Astrocyte (in vitro differentiated cells and primary cell): ENCODE measurements around the gene MYO16. TPM values are rescaled to one million over a fixed set of nuclear protein-coding genes. Genes with fewer than 3 reads are reported as not detected.

Source experiments
- DNase-seq: peaks from one replicate; pipeline ENCODE4 v3.0.0-alpha.2; 2010; ENCODE audit warnings: low read depth
- FAIRE-seq: peaks from 2 replicates; lab custom pipeline; 2011; peaks lifted over from hg19 to GRCh38; lab: Jason Lieb, UNC
- H2AFZ ChIP-seq: 2 replicates; pipeline ENCODE4 v1.6.0; 2012; ENCODE audit warnings: low read depth, low read length, inconsistent platforms
- H3K27ac ChIP-seq: 2 replicates; pipeline ENCODE4 v1.5.1; 2011; ENCODE audit warnings: low read depth, low read length, inconsistent platforms
- H3K27me3 ChIP-seq: 2 replicates; pipeline ENCODE4 v1.6.0; 2011; ENCODE audit warnings: low read length, inconsistent platforms; ENCODE audit not compliant: insufficient read depth
- H3K36me3 ChIP-seq: 2 replicates; pipeline ENCODE4 v1.5.1; 2011; ENCODE audit warnings: low read length, inconsistent platforms; ENCODE audit not compliant: insufficient read depth
- H3K4me1 ChIP-seq: 2 replicates; pipeline ENCODE4 v1.5.1; 2011; ENCODE audit warnings: low read length, inconsistent platforms; ENCODE audit not compliant: insufficient read depth
- H3K4me2 ChIP-seq: 2 replicates; pipeline ENCODE4 v1.6.0; 2012; ENCODE audit warnings: low read length, inconsistent platforms
- H3K4me3 ChIP-seq: 2 replicates; pipeline ENCODE4 v1.5.1; 2011; ENCODE audit warnings: low read depth, mild to moderate bottlenecking, low read length, inconsistent platforms; ENCODE audit not compliant: insufficient read depth
- H3K79me2 ChIP-seq: 2 replicates; pipeline ENCODE4 v1.6.0; 2012; ENCODE audit warnings: mild to moderate bottlenecking, low read length, inconsistent platforms; ENCODE audit not compliant: insufficient read depth
- H3K9ac ChIP-seq: 2 replicates; pipeline ENCODE4 v1.6.0; 2012; ENCODE audit warnings: mild to moderate bottlenecking, low read length, inconsistent platforms
- H3K9me3 ChIP-seq: 2 replicates; pipeline ENCODE4 v1.5.1; 2012; ENCODE audit warnings: low read depth, mild to moderate bottlenecking, low read length, inconsistent platforms; ENCODE audit not compliant: insufficient read depth
- H4K20me1 ChIP-seq: 2 replicates; pipeline ENCODE4 v1.6.0; 2012; ENCODE audit warnings: low read length, inconsistent platforms; ENCODE audit not compliant: insufficient read depth
- H3K27ac Mint-ChIP-seq: one replicate; pipeline ENCODE4 v1.8.0; 2021; ENCODE audit warnings: mild to moderate bottlenecking, mixed read lengths; ENCODE audit not compliant: unreplicated experiment
- H3K27me3 Mint-ChIP-seq: one replicate; pipeline ENCODE4 v1.8.0; 2021; ENCODE audit warnings: low read depth, mixed read lengths; ENCODE audit not compliant: unreplicated experiment
- H3K36me3 Mint-ChIP-seq: one replicate; pipeline ENCODE4 v1.8.0; 2021; ENCODE audit warnings: low read depth, mixed read lengths; ENCODE audit not compliant: unreplicated experiment
- H3K4me1 Mint-ChIP-seq: one replicate; pipeline ENCODE4 v1.8.0; 2021; ENCODE audit warnings: low read depth, mixed read lengths; ENCODE audit not compliant: unreplicated experiment
- H3K4me3 Mint-ChIP-seq: one replicate; pipeline ENCODE4 v1.8.0; 2021; ENCODE audit warnings: mild to moderate bottlenecking, moderate library complexity, mixed read lengths; ENCODE audit not compliant: unreplicated experiment
- H3K9me3 Mint-ChIP-seq: one replicate; pipeline ENCODE4 v1.8.0; 2021; ENCODE audit warnings: mild to moderate bottlenecking, mixed read lengths; ENCODE audit not compliant: unreplicated experiment
- CTCF ChIP-seq: IDR thresholded peaks from 2 replicates; pipeline ENCODE4 v1.5.1; 2011; ENCODE audit warnings: low read depth, mild to moderate bottlenecking, inconsistent platforms, low read length, moderate library complexity; ENCODE audit not compliant: insufficient read depth
- EZH2 ChIP-seq: IDR thresholded peaks from 2 replicates; pipeline ENCODE4 v1.6.1; 2012; ENCODE audit warnings: mild to moderate bottlenecking, low read length, inconsistent platforms; ENCODE audit not compliant: insufficient read depth
- total RNA-seq: library from RNA; stranded (reverse); gene quantifications from 2 replicates; pipeline ENCODE4 v1.2.1, GENCODE V29; 2021

The MYO16 gene
- total RNA-seq, 1 donor from 2014 or later = 0.14 TPM

GRCh38 chr13:108980237-108980636, 350.8 kb downstream of the MYO16 start:
- FAIRE-seq (no peak), DNase-seq (no peak)
- H3K27me3 Mint-ChIP-seq = no peaks in the 10 kb centered on the region
- Histone ChIP-seq H3K36me3 (no peaks in the 10 kb centered on the region), H3K27ac (no peak overlapping the region), H3K9ac (no peak overlapping the region), H2AFZ (no peak overlapping the region), H3K4me2 (peak overlapping the region; percentile 21), H3K27me3 (no peaks in the 10 kb centered on the region), H3K4me3 (no peak overlapping the region), H3K4me1 (peaks cover 6% of the 10 kb centered on the region), H4K20me1 (no peaks in the 10 kb centered on the region), H3K9me3 (no peaks in the 10 kb centered on the region), H3K79me2 (no peaks in the 10 kb centered on the region)
- TF ChIP-seq EZH2 (no peak), CTCF (no peak)
- H3K4me1 Mint-ChIP-seq = no peaks in the 10 kb centered on the region
- no peak overlapping the region for H3K4me3 Mint-ChIP-seq
- no peaks in the 10 kb centered on the region for H3K36me3 Mint-ChIP-seq
- peaks cover 3% of the 10 kb centered on the region for H3K9me3 Mint-ChIP-seq
- no peak overlapping the region for H3K27ac Mint-ChIP-seq

GRCh38 chr13:108981407-108981806, 352.0 kb downstream of the MYO16 start:
- DNase-seq (no peak), FAIRE-seq (no peak)
- no peaks in the 10 kb centered on the region for H3K27me3 Mint-ChIP-seq
- H3K4me2 ChIP-seq = no peak overlapping the region
- no peak overlapping the region for H3K4me3 ChIP-seq
- H3K9me3 Mint-ChIP-seq = peaks cover 6% of the 10 kb centered on the region
- no peaks in the 10 kb centered on the region for H3K27me3 ChIP-seq
- H3K9ac ChIP-seq = no peak overlapping the region
- H3K9me3 ChIP-seq = no peaks in the 10 kb centered on the region
- H3K36me3 Mint-ChIP-seq = no peaks in the 10 kb centered on the region
- peaks cover 6% of the 10 kb centered on the region for H3K4me1 ChIP-seq
- H3K4me1 Mint-ChIP-seq = no peaks in the 10 kb centered on the region
- no peaks in the 10 kb centered on the region for H3K36me3 ChIP-seq
- no peaks in the 10 kb centered on the region for H4K20me1 ChIP-seq
- no peak overlapping the region for H3K27ac Mint-ChIP-seq
- no peaks in the 10 kb centered on the region for H3K79me2 ChIP-seq
- no peak overlapping the region for H3K27ac ChIP-seq
- no peak overlapping the region for H2AFZ ChIP-seq
- H3K4me3 Mint-ChIP-seq = no peak overlapping the region
- TF ChIP-seq EZH2 (no peak), CTCF (no peak)

GRCh38 chr13:108983273-108983672, 353.9 kb downstream of the MYO16 start:
- no peaks in the 10 kb centered on the region for H3K79me2 ChIP-seq
- TF ChIP-seq EZH2 = no peak
- TF ChIP-seq CTCF = no peak
- H3K4me3 ChIP-seq = no peak overlapping the region
- no peak overlapping the region for H3K27ac ChIP-seq
- no peaks in the 10 kb centered on the region for H3K36me3 Mint-ChIP-seq
- H3K4me1 ChIP-seq = peaks cover 6% of the 10 kb centered on the region
- H2AFZ ChIP-seq = no peak overlapping the region
- H3K9ac ChIP-seq = no peak overlapping the region
- H3K9me3 Mint-ChIP-seq = peaks cover 6% of the 10 kb centered on the region
- no peaks in the 10 kb centered on the region for H3K27me3 Mint-ChIP-seq
- no peaks in the 10 kb centered on the region for H3K36me3 ChIP-seq
- FAIRE-seq (no peak), DNase-seq (no peak)
- H3K27me3 ChIP-seq = no peaks in the 10 kb centered on the region
- no peak overlapping the region for H3K4me2 ChIP-seq
- no peak overlapping the region for H3K27ac Mint-ChIP-seq
- no peaks in the 10 kb centered on the region for H4K20me1 ChIP-seq
- H3K4me3 Mint-ChIP-seq = no peak overlapping the region
- no peaks in the 10 kb centered on the region for H3K9me3 ChIP-seq
- no peaks in the 10 kb centered on the region for H3K4me1 Mint-ChIP-seq
